ENCODE measurements around the gene SEPTIN12.

DNA sequence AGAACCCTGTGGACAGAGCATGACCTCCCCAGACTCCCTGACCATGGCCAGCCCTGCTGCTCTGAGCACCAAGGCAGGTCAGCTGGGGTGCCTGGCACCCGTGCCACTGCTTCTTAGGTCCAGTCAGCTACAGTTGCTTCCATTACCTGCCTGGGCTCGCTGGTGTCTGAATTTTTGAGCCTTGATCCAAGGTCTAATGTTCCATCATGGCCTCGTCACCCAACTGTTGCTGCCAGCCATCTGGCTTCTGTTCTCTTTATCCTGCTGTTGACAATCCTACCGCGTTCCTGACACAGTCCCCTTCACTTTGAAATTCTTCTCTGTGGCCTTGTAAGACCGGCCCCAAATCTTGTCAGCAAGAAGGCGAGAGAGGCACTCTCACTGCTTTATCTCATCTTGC is 42.3 kb upstream of the SEPTIN12 start:
- TF ChIP-seq, protein P1, sequence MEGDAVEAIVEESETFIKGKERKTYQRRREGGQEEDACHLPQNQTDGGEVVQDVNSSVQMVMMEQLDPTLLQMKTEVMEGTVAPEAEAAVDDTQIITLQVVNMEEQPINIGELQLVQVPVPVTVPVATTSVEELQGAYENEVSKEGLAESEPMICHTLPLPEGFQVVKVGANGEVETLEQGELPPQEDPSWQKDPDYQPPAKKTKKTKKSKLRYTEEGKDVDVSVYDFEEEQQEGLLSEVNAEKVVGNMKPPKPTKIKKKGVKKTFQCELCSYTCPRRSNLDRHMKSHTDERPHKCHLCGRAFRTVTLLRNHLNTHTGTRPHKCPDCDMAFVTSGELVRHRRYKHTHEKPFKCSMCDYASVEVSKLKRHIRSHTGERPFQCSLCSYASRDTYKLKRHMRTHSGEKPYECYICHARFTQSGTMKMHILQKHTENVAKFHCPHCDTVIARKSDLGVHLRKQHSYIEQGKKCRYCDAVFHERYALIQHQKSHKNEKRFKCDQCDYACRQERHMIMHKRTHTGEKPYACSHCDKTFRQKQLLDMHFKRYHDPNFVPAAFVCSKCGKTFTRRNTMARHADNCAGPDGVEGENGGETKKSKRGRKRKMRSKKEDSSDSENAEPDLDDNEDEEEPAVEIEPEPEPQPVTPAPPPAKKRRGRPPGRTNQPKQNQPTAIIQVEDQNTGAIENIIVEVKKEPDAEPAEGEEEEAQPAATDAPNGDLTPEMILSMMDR (IDR thresholded peaks at IDR 0.05; ENCODE audit: poor library complexity): no peak
- TF ChIP-seq EZH2 (IDR thresholded peaks at IDR 0.05; ENCODE audit: borderline replicate concordance): no peak
- no peak for TF ChIP-seq EZH2phosphoT487 (IDR thresholded peaks at IDR 0.05; ENCODE audit: low read depth, severe bottlenecking, unreplicated experiment)

All from hepatocyte (in vitro differentiated cells).